Fibroblast of upper back skin (primary cell): ENCODE measurements around the gene CUX1.
A peak's percentile ranks its signal among the peaks of the same experiment; 100 is the strongest.
"Not testable (repeated sequence)": the region's sequence is repeated elsewhere in the genome, so short reads cannot be mapped to it uniquely, and the experiment has no call there.

Source experiments
- DNase-seq: peaks from one replicate; pipeline ENCODE4 v3.0.0-alpha.2; 2013

The CUX1 gene

GRCh38 chr7:101961811-101962210 lies 144.4 kb downstream of the CUX1 start:
- no peak for DNase-seq

GRCh38 chr7:101963693-101964092 lies 146.3 kb downstream of the CUX1 start:
- no peak for DNase-seq

GRCh38 chr7:101964680-101965452 lies 147.4 kb downstream of the CUX1 start:
- no peak for DNase-seq

GRCh38 chr7:101968720-101969466 lies 151.5 kb downstream of the CUX1 start:
- no peak for DNase-seq

GRCh38 chr7:101969997-101970585 lies 152.7 kb downstream of the CUX1 start:
- DNase-seq: no peak

GRCh38 chr7:101970801-101971200 lies 153.4 kb downstream of the CUX1 start:
- DNase-seq: no peak

GRCh38 chr7:101971457-101971856 lies 154.0 kb downstream of the CUX1 start:
- no peak for DNase-seq

GRCh38 chr7:101972627-101973026 lies 155.2 kb downstream of the CUX1 start:
- DNase-seq: no peak

- DNase-seq: no peak
These were observed 155.7 kb downstream of the CUX1 start for GRCh38 chr7:101973130-101973529.

GRCh38 chr7:101974393-101974792 lies 157.0 kb downstream of the CUX1 start:
- DNase-seq: no peak

- DNase-seq: no peak
These were observed 157.6 kb downstream of the CUX1 start for GRCh38 chr7:101975046-101975445.

- no peak for DNase-seq
These were observed 159.0 kb downstream of the CUX1 start for GRCh38 chr7:101976411-101976810.

- no peak for DNase-seq
These were observed 159.8 kb downstream of the CUX1 start for GRCh38 chr7:101977249-101977648.

GRCh38 chr7:101978683-101979082 lies 161.3 kb downstream of the CUX1 start:
- DNase-seq: no peak

GRCh38 chr7:101983147-101983811 lies 165.9 kb downstream of the CUX1 start:
- no peak for DNase-seq

- DNase-seq: no peak
These were observed 166.9 kb downstream of the CUX1 start for GRCh38 chr7:101984133-101984879.

- peak; percentile 44 for DNase-seq
These were observed 167.9 kb downstream of the CUX1 start for GRCh38 chr7:101985057-101985902.

GRCh38 chr7:101985903-101986734 lies 168.7 kb downstream of the CUX1 start:
- DNase-seq: no peak

GRCh38 chr7:101987494-101987893 lies 170.1 kb downstream of the CUX1 start:
- DNase-seq: no peak

- DNase-seq: not testable (repeated sequence)
These were observed 170.6 kb downstream of the CUX1 start for GRCh38 chr7:101988060-101988459.

- no peak for DNase-seq
These were observed 171.1 kb downstream of the CUX1 start for GRCh38 chr7:101988513-101988912.
